Superior temporal gyrus (tissue), 1 donor: ENCODE measurements around the gene AKAP8L.
"Not testable (repeated sequence)": the region's sequence is repeated elsewhere in the genome, so short reads cannot be mapped to it uniquely, and the experiment has no call there.

Experiments
- DNase-seq: peaks from one replicate; pipeline ENCODE4 v3.0.0-alpha.2; 2016; ENCODE audit errors: extremely low spot score

AKAP8L gene

DNA sequence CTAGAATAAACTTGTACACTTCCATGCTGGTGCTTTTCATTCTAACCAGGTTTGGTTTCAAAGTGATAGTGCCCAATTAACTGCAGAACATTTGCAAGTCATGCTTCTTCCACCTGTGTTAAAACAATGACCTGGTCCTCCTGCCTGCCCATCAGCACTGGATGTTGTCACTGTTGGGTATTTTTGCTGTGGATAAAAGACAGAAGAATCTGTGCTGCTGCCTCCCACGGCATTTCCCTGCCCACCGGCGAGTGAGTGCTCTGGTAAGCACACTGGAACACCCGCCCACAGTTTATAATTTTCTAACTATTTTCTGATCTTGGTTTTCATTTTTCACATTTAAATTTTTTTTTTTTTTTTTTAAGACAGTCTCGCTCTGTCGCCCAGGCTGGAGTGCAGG lies 36.9 kb downstream of the AKAP8L start:
- DNase-seq: peak; percentile 36

DNA sequence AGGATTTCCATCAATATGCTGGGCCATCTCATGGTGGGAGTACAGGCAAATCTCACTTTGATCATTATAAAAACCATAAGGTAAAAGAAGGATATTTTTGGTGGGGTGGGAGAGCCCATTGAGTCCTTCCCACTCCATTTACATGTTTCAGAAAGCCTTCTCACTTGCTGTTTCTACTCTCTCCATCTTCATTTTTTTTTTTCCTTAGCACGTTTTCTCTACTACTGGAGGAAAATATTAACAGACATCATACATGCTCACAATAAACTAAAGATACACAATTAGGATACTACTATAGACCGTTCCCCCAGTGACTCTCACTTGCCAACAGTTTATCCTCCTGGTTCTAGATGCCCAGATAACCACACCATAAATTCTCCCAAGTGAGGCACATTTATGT lies 37.4 kb downstream of the AKAP8L start:
- DNase-seq: no peak

DNA sequence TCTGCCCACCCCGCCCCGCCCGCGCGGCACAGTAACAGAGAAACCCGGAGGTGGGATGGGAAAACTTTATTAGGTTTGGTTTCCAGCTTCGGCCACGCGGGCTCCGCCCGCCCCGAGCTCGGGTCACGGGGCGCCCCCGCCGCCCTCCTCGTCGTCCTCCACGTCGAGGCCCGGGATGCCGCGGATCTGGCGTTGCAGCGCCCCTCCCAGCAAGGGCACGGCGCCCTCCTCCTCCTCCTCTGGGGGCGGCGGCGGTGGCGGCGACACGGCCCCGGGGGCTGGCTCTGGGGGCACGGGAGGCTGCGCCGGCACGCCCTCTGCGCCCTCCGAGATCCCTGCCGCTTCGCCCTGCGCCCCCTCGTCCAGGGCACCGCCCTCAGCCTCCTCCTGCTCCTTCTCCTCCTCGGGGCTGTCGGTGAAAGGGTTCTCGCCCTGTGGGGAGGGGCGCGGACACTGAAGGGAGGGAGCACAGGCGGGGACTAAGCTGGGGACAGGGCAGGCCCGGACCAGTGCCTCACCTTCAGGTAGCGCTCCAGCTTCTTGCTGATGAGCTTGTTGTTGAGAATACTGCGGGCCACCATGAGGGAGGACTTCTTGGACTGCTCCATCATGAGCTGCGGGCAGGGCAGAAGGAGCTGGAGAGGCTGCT lies 38.7 kb downstream of the AKAP8L start:
- no peak for DNase-seq

DNA sequence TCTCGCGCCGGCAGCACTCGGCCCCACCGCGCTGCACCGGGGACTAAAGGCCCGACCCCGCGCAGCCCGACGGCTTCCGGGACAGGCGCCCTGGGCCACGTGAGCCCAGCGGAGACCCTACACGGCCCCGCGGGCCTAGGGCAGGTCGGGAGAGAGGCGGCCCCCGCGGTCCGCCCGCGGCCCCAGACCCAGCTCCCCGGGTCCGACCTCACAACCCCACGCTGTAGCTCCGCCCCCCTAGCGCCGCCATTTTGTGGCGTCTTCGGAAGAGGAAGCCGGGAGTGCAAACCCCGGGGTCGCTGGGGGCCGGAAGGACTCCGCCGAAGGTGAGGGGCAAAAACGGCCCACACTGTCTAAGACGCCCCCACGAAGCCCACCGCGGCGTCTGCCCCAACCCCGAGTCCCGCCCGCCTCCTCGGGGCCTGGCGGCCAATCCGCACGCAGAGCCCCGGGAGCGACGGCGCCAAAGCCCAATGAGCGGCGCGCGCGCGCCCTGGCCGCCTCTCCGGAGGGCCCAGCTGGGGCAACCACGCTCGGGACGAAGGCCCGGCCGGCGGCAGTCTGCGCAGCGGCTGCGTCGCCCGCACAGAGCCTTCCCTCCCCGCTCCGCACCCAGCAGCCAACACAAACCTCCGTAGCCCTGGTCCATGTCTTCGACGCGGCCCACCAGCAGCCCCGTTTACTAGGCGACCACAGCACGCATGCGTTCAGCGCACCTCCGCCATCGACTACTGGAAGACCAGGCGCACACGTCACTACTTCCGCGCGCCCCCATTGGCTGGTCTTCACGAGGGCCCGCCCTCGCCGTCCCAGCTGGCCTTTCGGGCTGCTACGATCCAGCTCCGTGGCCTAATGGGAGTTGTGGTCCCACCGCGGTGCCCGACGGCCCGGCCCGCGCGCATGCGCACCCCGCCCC lies 39.4 kb downstream of the AKAP8L start, which contains the start of gene AKAP8:
AKAP8 (minus strand) TSS at position 705 of the 916 bp plus-strand sequence; CDS start at position 649, 56 bp downstream.
- DNase-seq: peak; percentile 98

DNA sequence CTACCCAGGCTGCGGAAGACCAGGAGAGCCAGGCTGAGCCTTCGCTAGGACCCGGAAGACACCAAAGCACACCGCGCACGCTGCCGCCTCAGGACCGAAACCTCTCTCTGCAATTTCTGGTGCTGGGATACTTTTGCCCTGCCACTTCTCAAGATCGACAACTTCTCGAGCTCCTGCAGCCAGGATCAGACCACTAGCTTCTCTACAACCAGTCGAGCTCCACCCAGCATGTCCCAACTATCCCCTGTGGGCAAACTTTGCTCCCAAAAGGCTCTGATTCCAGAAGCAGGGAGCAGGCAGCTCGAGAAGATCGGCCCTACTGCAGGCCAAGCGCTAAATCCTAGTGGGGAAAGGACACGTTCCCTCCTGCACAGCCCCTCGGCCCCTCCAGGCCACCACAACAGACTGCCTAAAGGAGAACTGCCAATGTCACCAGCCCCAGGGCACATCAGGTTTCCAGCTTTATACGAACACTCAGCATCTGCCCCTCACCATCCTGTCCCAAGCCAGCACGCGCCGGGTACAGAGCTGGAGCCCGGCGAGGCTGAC lies 40.2 kb downstream of the AKAP8L start:
- DNase-seq: peak; percentile 47

DNA sequence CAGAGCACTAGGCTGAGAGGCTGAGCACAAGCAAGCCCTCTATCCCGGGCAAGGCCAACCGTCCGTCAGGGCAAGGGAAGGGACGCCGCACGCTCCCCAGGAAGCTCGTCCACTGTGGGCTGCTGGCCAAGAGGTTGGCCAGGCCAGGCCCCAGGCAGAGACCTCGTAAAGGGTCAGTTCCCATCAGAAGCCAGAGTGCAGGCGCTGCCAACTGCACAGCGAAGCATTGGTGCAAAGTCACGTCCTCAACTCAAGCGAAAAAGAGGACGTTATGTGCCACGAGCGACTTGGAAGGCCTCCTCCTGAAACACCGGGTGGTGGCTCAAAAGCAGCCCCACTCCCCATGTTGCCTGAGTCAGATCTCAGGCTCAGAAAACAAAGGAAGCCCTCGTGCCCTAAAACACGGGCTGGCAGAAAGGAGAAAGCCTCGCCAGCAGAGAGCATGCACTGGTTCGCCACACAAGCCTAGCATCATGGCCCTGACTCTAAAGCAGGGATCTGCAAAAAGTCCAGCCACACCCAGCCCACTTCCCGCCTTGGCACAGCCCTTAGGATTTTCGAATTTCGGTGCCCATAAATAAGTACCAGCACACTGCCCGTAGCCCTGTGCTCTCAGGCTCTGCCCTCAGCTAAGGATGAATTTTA lies 43.9 kb downstream of the AKAP8L start:
- no peak for DNase-seq

DNA sequence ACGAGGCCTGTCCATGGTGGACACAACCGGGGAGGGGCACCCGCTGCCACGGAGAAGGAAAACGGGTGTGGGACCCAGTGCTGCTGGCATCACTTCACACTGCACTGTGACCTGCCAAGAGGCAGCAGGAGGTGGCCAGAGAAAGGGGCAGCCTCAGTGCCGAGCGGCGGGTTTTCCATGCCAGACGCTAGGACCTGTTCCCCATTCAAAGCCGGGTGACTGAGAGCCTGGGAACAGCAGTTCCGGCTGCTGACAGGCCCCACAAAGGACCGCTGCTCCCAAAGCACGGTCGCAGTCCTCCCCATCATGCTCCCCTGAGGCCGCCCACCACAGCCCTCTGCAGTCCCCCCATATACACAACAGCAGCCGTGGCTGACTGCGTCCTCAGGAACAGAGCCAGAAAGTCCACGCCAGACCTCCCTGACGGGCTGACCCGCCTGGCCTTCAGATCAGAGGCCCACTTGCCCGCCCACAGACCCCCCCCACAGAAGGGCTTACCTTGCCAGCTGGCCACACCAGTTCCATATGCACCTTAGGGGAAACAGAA lies 44.6 kb downstream of the AKAP8L start:
- no peak for DNase-seq

DNA sequence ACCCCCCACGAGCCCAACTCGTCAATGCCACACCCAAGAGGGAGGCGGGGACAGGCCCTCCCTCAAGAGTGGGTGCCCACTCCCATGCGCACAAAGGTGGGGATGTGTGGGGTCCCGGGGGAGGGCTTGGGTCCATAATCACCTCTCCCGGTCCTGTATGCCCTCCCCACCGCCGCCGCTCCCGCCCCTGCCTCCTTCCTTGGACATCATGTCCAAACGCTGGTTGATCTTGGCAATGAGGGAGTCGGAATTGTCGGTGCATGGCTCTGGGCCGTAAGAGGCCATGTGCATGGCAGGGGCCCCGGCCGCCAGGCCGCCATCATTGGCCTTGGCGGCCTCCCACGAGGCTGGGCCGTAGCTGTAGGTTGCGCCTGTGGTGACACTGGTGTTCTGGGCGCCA lies 45.1 kb downstream of the AKAP8L start:
- no peak for DNase-seq

DNA sequence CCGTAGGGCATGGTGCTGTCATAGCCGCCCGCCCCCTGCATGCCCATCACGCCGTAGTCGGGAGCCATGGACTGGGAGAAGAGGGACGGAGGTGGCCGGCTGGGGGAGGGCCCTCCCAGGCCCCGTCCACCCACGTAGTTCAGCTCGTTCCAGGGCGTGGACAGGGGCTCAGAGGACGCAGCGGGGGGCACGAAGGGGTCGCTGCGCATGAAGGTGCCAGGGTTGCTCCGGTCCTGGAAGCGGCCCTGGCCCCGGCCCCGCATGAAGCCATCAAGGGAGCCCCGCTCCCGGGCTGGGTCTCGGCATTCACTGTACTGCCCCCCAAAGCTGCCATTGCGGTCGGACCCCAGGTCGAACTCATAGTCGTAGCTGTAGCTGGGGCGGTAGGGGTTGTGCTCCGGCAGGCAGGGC lies 45.9 kb downstream of the AKAP8L start:
- no peak for DNase-seq

DNA sequence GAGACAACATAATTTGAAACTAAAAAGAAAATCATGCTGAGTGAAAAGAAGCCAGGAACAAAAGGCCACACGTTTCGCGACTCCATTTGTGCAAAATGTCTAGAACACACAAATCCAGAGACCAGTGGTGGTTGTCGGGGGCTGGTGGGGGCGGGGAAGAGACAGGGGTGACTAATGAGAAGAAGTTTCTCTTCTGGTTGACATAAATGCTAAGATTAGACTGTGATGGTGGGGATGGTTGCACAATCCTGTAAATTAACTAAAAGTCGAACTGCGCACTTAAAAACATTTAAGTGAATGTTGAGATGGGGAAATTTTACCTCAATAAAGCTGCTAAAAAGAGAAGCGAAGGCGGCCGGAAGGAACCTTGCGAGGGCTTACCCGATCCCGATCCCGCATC lies 46.3 kb downstream of the AKAP8L start:
- no peak for DNase-seq

DNA sequence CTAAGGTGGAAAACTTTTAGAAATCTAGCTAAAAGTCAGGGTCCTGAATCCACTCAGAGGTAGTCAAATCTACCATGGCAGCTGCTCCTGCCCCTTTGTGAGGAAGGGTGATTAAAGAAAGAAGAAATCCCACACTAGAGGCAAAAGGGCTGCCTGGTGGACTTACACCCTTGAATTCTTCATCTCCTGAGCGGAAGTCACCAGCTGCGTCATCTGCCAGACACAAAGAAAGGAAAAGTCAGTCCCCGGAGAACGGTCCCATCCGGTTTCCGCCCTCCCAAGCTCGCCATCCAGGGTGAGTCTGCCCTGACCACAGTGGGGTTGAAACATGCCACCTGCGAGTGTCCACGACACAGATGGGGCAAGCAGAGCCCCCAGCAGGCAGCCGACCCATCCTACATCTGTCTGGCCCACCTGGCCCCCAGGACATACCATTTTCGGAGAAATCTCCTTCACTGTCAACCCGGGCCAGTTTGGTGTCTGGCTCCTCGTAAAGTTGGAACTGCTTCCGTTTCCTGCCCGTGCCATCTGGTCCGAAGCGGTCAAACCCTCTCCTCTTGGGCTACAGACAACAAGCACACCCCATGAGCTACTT lies 46.9 kb downstream of the AKAP8L start:
- no peak for DNase-seq

DNA sequence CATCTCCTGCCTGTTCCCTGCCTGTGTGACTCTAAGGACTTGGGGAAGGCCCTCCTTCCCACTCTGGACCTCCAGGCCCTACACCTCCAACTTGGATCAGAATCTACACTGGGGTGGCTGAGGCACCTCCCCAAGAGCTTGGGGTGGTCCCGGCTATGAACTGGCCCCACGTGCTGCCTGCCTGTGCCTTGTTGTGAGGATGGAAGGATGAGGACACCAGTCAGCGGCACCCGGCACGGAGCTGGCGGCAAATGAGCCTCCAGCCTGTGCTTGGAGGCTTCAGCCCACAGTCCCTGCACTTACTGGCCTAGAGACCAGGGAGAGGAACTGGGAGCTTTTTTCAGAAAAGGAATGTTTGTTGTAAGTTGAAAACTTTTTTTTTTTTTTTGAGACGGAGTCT lies 47.7 kb downstream of the AKAP8L start:
- DNase-seq: no peak

DNA sequence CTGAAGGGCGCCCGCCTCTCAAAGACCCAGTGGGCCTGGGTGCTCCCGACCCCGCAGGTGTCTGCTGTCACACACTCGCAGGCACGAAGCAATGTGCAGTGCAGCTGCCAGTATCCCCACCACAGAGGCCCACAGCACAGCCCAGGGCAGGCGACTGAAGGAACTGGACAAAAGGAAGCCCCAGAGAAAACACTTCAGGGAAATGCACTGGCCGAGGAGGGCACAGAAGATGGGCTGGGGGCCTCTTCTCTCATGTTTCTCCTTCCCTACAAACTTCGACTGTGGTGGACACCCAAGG lies 49.2 kb downstream of the AKAP8L start:
- no peak for DNase-seq

DNA sequence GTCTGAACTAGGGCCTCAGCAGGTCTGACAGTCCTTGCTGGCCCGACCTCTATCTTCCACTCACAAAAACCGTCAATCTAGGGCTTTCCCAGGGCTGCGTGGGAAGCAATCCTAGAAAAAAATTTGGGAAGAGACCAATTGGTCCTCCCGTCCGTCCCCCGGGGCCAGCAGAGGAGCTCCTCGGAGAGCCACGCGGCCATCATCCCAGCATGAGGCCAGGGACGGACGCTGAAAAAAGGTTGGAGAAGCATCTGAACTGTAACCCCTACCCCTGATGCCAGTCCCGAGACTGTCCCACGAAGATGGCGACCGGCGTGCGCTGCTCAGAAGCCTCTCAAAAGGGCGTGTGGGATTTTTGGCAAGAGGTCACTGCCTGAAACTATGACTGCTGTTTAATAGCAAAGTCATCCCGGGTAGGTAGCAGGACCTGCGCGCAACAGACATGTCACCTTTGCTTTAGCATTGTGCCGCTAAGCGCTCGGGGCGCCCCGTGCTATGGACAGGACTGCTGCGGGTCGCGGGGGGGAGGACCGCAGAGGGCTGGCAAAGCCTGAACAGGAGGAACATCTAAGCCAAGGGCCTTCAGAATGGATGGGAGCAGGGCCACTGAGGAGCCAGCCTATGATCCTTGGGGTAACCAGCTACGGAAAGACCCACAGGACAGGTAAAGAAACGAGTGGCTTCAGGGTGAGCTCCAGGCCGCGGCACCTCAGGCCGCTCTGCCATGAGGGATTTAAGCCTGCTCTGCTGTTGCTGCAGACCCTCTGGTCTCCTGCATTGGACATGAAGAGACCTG lies 49.8 kb downstream of the AKAP8L start:
- no peak for DNase-seq

DNA sequence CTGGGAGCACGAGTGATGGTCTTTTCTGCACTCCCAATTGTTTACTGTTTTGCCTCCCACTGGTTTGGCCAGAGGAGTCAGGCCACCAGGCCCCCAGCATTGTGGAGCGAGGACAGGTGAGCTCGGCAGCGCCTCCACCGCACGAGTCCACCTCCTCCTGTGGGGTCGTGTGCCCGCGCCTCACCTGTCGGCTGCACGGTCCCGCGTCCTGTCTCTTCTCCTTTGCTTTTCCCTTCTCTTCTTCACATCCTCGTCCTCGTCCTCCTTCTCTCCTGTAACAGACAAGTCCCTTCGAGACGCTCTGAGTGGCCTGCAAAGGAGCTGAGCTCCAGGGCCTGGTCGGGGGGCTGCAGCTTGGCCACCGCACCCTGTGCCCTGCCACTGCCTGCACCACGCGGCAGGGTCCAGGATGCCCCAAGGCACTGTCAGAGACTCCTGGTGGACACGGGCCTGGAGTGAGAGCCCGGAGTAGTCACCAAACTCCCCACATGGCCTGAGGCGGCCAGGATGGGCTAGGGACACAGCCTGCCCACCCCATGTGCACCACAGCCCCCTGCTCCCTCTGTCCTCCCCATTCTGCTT lies 50.6 kb downstream of the AKAP8L start:
- DNase-seq: no peak

DNA sequence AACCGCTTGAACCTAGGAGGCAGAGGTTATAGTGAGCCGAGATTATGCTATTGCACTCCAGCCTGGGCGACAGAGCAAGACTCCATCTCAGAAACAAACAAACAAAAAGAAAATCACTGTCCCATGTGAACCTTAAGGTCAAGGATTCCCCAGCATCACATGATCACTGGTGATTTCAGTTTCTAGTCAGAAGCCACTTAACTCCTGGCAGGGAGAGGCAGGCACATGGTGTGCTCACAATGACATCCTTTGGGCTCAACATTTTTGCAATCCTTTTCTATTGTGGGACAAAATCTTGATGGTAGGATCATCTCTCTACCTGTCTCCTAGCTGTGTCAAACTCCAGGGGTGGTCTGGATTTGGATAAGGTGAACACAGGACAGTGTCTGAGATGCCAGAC lies 51.3 kb downstream of the AKAP8L start:
- DNase-seq: no peak

DNA sequence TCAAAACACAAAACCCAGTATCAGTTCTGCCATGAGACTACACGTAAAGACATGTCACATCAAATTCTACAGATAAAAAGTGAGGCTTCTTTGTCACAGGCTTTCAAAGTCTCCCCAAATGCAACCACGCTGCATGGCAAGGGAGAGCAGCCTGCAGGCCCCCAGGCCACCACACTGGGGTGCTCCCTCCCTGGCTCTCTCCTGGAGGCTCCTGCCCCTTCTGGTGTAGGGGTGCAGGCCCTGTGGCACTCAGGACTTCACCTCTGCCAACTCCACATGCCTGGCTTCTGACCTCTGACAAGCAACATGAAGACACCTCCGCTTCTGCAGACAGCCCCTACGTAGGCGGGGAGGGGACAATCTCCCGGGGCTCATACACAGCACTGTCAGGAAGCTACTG lies 53.5 kb downstream of the AKAP8L start:
- DNase-seq: no peak

DNA sequence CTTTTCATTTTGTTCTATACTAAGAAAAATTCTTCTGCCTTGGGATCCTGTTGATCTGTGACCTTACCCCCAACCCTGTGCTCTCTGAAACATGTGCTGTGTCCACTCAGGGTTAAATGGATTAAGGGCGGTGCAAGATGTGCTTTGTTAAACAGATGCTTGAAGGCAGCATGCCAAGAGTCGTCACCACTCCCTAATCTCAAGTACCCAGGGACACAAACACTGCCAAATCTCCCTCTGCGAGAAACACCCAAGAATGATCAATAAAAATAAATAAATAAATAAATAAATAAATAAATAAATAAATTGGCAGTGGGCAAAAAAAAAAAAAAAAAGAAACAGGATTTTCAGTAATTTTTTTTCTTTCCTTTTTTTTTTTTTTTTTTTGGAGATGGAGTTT lies 55.0 kb downstream of the AKAP8L start:
- not testable (repeated sequence) for DNase-seq

DNA sequence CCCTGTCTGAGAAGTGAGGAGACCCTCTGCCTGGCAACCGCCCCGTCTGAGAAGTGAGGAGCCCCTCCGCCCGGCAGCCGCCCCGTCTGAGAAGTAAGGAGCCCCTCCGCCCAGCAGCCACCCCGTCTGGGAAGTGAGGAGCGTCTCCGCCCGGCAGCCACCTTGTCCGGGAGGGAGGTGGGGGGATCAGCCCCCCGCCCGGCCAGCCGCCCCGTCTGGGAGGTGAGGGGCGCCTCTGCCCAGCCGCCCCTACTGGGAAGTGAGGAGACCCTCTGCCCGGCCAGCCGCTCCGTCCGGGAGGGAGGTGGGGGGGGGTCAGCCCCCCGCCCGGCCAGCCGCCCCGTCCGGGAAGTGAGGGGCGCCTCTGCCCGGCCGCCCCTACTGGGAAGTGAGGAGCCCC lies 55.7 kb downstream of the AKAP8L start:
- DNase-seq: not testable (repeated sequence)

DNA sequence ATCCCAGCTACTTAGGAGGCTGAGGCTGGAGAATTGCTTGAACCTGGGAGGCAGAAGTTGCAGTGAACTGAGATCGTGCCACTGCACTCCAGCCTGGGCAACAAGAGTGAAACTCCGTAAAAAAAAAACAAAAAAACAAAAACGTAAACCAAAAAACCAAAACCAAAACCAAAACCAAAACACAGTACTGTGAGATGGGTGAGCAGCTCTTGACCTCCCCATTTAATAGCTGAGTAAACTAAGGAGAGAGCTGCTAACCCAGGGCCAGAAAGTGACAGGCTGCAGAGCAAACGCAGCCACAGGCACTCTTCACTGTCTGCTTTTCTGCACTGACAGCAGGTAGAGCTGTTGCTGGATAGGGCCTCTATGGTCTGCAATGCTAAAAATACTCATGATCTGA lies 58.8 kb downstream of the AKAP8L start:
- DNase-seq: not testable (repeated sequence)

DNA sequence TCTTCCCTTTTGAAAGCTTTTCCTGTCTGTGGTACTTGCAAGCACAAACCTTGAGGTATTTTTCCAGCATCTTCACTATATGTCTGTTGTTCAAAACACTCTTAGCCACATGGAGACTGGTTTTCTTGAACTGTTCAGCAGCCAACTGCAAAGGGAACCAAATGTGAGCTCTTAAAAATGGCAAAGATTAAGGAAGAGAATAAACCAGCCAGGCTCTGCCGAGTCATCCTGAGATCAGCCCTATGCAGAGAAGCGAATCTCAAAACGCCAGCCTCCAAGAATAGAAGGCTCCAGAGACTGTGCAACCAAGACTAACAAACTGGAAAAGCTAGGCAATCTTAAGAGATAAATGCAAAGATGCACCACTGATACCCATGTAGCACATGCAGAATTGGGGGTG lies 59.9 kb downstream of the AKAP8L start:
- DNase-seq: peak; percentile 31
